ENCODE results near the gene GCK. TPM values are rescaled to one million over a fixed set of nuclear protein-coding genes. Genes with fewer than 3 reads are reported as not detected.

Gene GCK
- total and polyA plus RNA-seq, 2 of the 13 experiments (the other 11 are each of a cell fraction or from before 2014, with no cell fraction given): not detected

- TF ChIP-seq ZNF749 (CRISPR knock-in tag; IDR thresholded peaks at IDR 0.05; ENCODE audit: borderline replicate concordance) (peak; percentile 65; the same call in 1 of the 2 replicates), ZNF224 (CRISPR knock-in tag; IDR thresholded peaks at IDR 0.05) (no peak), SSRP1 (CRISPR knock-in tag; IDR thresholded peaks at IDR 0.05) (no peak), AKAP8 (CRISPR knock-in tag; IDR thresholded peaks at IDR 0.05) (peak; percentile 68), KIAA2018 (CRISPR knock-in tag; IDR thresholded peaks at IDR 0.05; ENCODE audit: borderline replicate concordance) (no peak), ZSCAN29 (CRISPR knock-in tag; conservative IDR thresholded peaks at IDR 0.05) (no peak), ZNF564 (CRISPR knock-in tag; IDR thresholded peaks at IDR 0.05) (no peak)
- TF ChIP-seq, protein P1, sequence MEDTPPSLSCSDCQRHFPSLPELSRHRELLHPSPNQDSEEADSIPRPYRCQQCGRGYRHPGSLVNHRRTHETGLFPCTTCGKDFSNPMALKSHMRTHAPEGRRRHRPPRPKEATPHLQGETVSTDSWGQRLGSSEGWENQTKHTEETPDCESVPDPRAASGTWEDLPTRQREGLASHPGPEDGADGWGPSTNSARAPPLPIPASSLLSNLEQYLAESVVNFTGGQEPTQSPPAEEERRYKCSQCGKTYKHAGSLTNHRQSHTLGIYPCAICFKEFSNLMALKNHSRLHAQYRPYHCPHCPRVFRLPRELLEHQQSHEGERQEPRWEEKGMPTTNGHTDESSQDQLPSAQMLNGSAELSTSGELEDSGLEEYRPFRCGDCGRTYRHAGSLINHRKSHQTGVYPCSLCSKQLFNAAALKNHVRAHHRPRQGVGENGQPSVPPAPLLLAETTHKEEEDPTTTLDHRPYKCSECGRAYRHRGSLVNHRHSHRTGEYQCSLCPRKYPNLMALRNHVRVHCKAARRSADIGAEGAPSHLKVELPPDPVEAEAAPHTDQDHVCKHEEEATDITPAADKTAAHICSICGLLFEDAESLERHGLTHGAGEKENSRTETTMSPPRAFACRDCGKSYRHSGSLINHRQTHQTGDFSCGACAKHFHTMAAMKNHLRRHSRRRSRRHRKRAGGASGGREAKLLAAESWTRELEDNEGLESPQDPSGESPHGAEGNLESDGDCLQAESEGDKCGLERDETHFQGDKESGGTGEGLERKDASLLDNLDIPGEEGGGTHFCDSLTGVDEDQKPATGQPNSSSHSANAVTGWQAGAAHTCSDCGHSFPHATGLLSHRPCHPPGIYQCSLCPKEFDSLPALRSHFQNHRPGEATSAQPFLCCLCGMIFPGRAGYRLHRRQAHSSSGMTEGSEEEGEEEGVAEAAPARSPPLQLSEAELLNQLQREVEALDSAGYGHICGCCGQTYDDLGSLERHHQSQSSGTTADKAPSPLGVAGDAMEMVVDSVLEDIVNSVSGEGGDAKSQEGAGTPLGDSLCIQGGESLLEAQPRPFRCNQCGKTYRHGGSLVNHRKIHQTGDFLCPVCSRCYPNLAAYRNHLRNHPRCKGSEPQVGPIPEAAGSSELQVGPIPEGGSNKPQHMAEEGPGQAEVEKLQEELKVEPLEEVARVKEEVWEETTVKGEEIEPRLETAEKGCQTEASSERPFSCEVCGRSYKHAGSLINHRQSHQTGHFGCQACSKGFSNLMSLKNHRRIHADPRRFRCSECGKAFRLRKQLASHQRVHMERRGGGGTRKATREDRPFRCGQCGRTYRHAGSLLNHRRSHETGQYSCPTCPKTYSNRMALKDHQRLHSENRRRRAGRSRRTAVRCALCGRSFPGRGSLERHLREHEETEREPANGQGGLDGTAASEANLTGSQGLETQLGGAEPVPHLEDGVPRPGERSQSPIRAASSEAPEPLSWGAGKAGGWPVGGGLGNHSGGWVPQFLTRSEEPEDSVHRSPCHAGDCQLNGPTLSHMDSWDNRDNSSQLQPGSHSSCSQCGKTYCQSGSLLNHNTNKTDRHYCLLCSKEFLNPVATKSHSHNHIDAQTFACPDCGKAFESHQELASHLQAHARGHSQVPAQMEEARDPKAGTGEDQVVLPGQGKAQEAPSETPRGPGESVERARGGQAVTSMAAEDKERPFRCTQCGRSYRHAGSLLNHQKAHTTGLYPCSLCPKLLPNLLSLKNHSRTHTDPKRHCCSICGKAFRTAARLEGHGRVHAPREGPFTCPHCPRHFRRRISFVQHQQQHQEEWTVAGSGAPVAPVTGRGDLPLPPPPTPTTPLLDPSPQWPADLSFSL (CRISPR knock-in tag; IDR thresholded peaks at IDR 0.05): no peak
Measured at GRCh38 chr7:44200699-44201461, 11.6 kb upstream of the GCK start, which contains the start of gene YKT6 (continued).

All from HepG2 (cell line).